ENCODE data around the gene MUC3A. TPM values are rescaled to one million over a fixed set of nuclear protein-coding genes. Genes with fewer than 3 reads are reported as not detected.
"Not testable (repeated sequence)": the region's sequence is repeated elsewhere in the genome, so short reads cannot be mapped to it uniquely, and the experiment has no call there.

The MUC3A gene
- total RNA-seq, 2 donors from 2014 or later, result 0.52 to 0.74 TPM

- peak; percentile 86 for DNase-seq (ENCODE audit: low spot score)
- intact Hi-C loops (cut with DNase I), result loop anchor here (5.0 to 10.0 kb wide), 2 partner anchors 86 to 98 kb away; no protein-coding TSS in a partner anchor
Observed at GRCh38 chr7:100966542-100967291, 17.4 kb downstream of the MUC3A start.

- intact Hi-C loops (cut with DNase I), result loop anchor here (5.0 to 10.0 kb wide), 2 partner anchors 85 to 97 kb away; no protein-coding TSS in a partner anchor
- no peak for DNase-seq (ENCODE audit: low spot score)
Observed at GRCh38 chr7:100967292-100967863, 18.0 kb downstream of the MUC3A start.

GRCh38 chr7:100968031-100968430, 18.7 kb downstream of the MUC3A start:
- intact Hi-C loops (cut with DNase I), result loop anchor here (5.0 to 10.0 kb wide), 2 partner anchors 84 to 97 kb away; no protein-coding TSS in a partner anchor
- DNase-seq (ENCODE audit: low spot score), result no peak

- no peak for DNase-seq (ENCODE audit: low spot score)
- intact Hi-C loops (cut with DNase I), result loop anchor here (5.0 to 10.0 kb wide), 2 partner anchors 84 to 96 kb away; no protein-coding TSS in a partner anchor
Observed at GRCh38 chr7:100968650-100969049, 19.3 kb downstream of the MUC3A start.

- DNase-seq (ENCODE audit: low spot score), result no peak
- intact Hi-C loops (cut with DNase I), result loop anchor here (5.0 to 10.0 kb wide), 2 partner anchors 83 to 96 kb away; no protein-coding TSS in a partner anchor
Observed at GRCh38 chr7:100969066-100969615, 19.8 kb downstream of the MUC3A start, which contains the start of gene MUC12. Gene MUC12, plus strand, starts transcription at chr7:100969565. Its CDS starts 58 bp downstream, at chr7:100969623.

- DNase-seq (ENCODE audit: low spot score), result no peak
- intact Hi-C loops (cut with DNase I), result no loop called here
Observed at GRCh38 chr7:100971111-100972001, 22.0 kb downstream of the MUC3A start.

- DNase-seq (ENCODE audit: low spot score), result no peak
- intact Hi-C loops (cut with DNase I), result no loop called here
Observed at GRCh38 chr7:100972002-100972347, 22.6 kb downstream of the MUC3A start.

- intact Hi-C loops (cut with DNase I), result no loop called here
- DNase-seq (ENCODE audit: low spot score), result no peak
Observed at GRCh38 chr7:100974021-100974420, 24.7 kb downstream of the MUC3A start.

- no peak for DNase-seq (ENCODE audit: low spot score)
- intact Hi-C loops (cut with DNase I), result no loop called here
Observed at GRCh38 chr7:100975371-100975821, 26.1 kb downstream of the MUC3A start.

GRCh38 chr7:100978300-100978699, 29.0 kb downstream of the MUC3A start:
- DNase-seq (ENCODE audit: low spot score), result no peak
- intact Hi-C loops (cut with DNase I), result no loop called here

- intact Hi-C loops (cut with DNase I), result no loop called here
- DNase-seq (ENCODE audit: low spot score), result peak; percentile 19
Observed at GRCh38 chr7:100983451-100984187, 34.3 kb downstream of the MUC3A start.

GRCh38 chr7:100984241-100984918, 35.0 kb downstream of the MUC3A start:
- intact Hi-C loops (cut with DNase I), result not testable (repeated sequence)
- DNase-seq (ENCODE audit: low spot score), result peak; percentile 51

GRCh38 chr7:100985033-100985797, 35.9 kb downstream of the MUC3A start:
- DNase-seq (ENCODE audit: low spot score), result peak; percentile 20
- intact Hi-C loops (cut with DNase I), result not testable (repeated sequence)

GRCh38 chr7:100991631-100992030, 42.3 kb downstream of the MUC3A start:
- intact Hi-C loops (cut with DNase I), result no loop called here
- DNase-seq (ENCODE audit: low spot score), result no peak

- intact Hi-C loops (cut with DNase I); DNase-seq (ENCODE audit: low spot score): not testable (repeated sequence)
Observed at GRCh38 chr7:100992280-100992679, 42.9 kb downstream of the MUC3A start.

GRCh38 chr7:100994671-100995070, 45.3 kb downstream of the MUC3A start:
- intact Hi-C loops (cut with DNase I); DNase-seq (ENCODE audit: low spot score): not testable (repeated sequence)

- DNase-seq (ENCODE audit: low spot score); intact Hi-C loops (cut with DNase I): not testable (repeated sequence)
Observed at GRCh38 chr7:100998530-100998929, 49.2 kb downstream of the MUC3A start.

All from posterior vena cava (tissue), 2 donors.